GM06990 (cell line): ENCODE data around the gene CTNNA3.

Source experiments
- DNase-seq: peaks from one replicate; pipeline ENCODE4 v3.0.0-alpha.2; 2011; ENCODE audit not compliant: insufficient read length; ENCODE audit errors: extremely low read depth
- H3K27me3 ChIP-seq: replicated peaks from 2 replicates; pipeline ENCODE4 v1.6.0; 2011; ENCODE audit warnings: low read length; ENCODE audit not compliant: control insufficient read depth, insufficient read depth
- H3K36me3 ChIP-seq: 2 replicates; pipeline ENCODE4 v1.5.1; 2011; ENCODE audit warnings: low read length; ENCODE audit not compliant: control insufficient read depth, insufficient read depth
- H3K4me3 ChIP-seq: replicated peaks from 2 replicates; pipeline ENCODE4 v1.5.1; 2011; ENCODE audit warnings: low read depth, mild to moderate bottlenecking, control low read depth, low read length
- CTCF ChIP-seq: IDR thresholded peaks from 2 replicates; pipeline ENCODE4 v1.5.1; 2011; ENCODE audit warnings: low read length, control low read depth, mild to moderate bottlenecking, inconsistent platforms; ENCODE audit not compliant: insufficient read depth, poor library complexity, severe bottlenecking

The CTNNA3 gene

GRCh38 chr10:66564287-66564686, 1131.7 kb downstream of the CTNNA3 start:
- Histone ChIP-seq H3K27me3 (no peaks in the 10 kb centered on the region), H3K4me3 (no peak overlapping the region), H3K36me3 (no peaks in the 10 kb centered on the region)
- no peak for TF ChIP-seq CTCF
- no peak for DNase-seq

- Histone ChIP-seq H3K4me3 (no peak overlapping the region), H3K36me3 (no peaks in the 10 kb centered on the region), H3K27me3 (no peaks in the 10 kb centered on the region)
- no peak for TF ChIP-seq CTCF
- no peak for DNase-seq
Measured at GRCh38 chr10:66555061-66555460, 1140.9 kb downstream of the CTNNA3 start.

- Histone ChIP-seq H3K27me3 (no peaks in the 10 kb centered on the region), H3K36me3 (no peaks in the 10 kb centered on the region), H3K4me3 (no peak overlapping the region)
- no peak for DNase-seq
- TF ChIP-seq CTCF: no peak
Measured at GRCh38 chr10:66552331-66552730, 1143.7 kb downstream of the CTNNA3 start.

GRCh38 chr10:66550351-66550750, 1145.6 kb downstream of the CTNNA3 start:
- no peak for DNase-seq
- Histone ChIP-seq H3K27me3 (no peaks in the 10 kb centered on the region), H3K4me3 (no peak overlapping the region), H3K36me3 (no peaks in the 10 kb centered on the region)
- no peak for TF ChIP-seq CTCF

DNA sequence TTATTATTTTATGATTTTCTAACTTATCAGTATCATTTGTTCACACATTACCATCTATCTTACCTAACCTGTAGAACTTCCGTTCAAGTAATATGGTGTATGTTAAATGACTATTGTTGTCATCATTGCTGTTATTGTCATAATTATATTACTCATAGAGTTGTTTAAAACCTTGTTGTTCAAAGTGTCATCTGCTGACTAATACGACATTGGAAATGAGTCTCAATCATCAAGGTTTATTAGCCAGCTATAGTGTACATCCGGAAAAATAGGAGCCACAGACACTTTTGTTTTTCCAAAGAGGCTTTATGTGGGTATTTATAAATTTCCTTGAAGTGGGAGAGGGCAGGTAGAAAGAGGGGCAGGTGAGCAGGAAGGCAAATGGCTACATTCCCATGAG, 1157.1 kb downstream of the CTNNA3 start:
- DNase-seq: no peak
- Histone ChIP-seq H3K36me3 (no peaks in the 10 kb centered on the region), H3K4me3 (no peak overlapping the region), H3K27me3 (no peaks in the 10 kb centered on the region)
- TF ChIP-seq CTCF: no peak

- H3K36me3 ChIP-seq: no peaks in the 10 kb centered on the region
- no peak for TF ChIP-seq CTCF
- H3K4me3 ChIP-seq: no peak overlapping the region
- no peak for DNase-seq
- H3K27me3 ChIP-seq: no peaks in the 10 kb centered on the region
Measured at GRCh38 chr10:66538371-66538770, 1157.6 kb downstream of the CTNNA3 start.
